GM19023 (cell line): Measurements from ENCODE around the gene MAGEL2.
"Not testable (repeated sequence)": the region's sequence is repeated elsewhere in the genome, so short reads cannot be mapped to it uniquely, and the experiment has no call there.

Experiments used
- ATAC-seq: cut with Tn5 transposase; IDR thresholded peaks from one replicate; pipeline ENCODE4 v1.9.1; 2021; ENCODE audit warnings: mild to moderate bottlenecking, moderate library complexity; ENCODE audit not compliant: unreplicated experiment

MAGEL2 gene

GRCh38 chr15:23616536-23616935 is 31.1 kb downstream of the MAGEL2 start:
- no peak for ATAC-seq

DNA sequence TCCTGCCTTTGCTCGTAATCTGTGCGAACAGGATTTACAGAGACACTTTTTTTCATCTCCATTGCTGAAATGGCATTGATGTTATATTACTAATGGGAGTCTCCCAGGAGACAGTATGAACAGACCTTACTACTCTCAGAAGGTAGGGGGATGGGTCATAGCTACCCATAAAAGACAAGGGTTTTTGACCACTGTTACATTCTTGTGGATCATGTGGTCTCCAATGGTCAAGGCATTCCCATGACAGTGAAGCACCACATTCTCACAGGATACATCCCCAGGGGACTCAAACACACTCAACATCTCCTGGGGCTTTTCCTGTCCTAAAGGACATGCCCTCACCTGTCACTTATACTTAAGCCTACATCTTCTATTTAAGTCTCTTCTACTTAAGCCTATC is 41.4 kb downstream of the MAGEL2 start:
- ATAC-seq: no peak

- no peak for ATAC-seq
These were observed 45.5 kb downstream of the MAGEL2 start for GRCh38 chr15:23602124-23602523.

GRCh38 chr15:23599053-23599452 is 48.6 kb downstream of the MAGEL2 start:
- ATAC-seq: no peak

DNA sequence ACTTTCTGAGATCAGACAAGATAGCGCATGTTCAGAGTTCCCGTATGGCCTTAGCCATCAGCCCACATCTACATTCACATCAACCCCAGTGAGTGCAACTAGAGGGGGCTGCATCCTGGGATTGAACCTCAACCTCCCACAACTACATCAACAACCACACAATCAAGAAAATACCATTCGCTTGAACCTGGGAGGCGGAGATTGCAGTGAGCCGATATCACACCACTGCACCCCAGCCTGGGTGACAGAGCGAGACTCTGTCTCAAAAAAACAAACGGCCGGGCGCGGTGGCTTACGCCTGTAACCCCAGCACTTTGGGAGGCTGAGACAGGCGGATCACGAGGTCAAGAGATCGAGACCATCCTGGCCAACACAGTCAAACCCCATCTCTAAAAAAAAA is 50.4 kb downstream of the MAGEL2 start:
- not testable (repeated sequence) for ATAC-seq

DNA sequence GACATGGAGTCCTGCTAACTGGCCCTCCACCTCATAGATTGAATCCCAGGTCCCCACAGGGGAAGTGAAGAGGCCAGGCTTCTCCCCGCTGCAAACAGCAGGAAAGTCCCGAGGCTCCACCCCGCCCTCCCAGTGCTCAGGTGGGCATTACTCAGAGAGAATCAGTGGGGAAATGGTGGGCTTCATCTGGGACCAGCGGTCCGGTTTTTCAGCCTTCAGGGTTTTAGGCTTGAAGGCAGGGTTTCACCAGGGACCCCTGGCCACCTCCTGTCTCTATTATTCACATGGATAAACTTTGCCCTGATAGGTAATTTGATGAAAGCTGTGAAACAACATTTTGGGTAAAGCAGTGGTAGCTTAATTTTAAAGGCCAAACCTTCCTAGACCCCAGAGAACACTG is 50.9 kb downstream of the MAGEL2 start:
- no peak for ATAC-seq

GRCh38 chr15:23595368-23595767 is 52.3 kb downstream of the MAGEL2 start:
- ATAC-seq: no peak

DNA sequence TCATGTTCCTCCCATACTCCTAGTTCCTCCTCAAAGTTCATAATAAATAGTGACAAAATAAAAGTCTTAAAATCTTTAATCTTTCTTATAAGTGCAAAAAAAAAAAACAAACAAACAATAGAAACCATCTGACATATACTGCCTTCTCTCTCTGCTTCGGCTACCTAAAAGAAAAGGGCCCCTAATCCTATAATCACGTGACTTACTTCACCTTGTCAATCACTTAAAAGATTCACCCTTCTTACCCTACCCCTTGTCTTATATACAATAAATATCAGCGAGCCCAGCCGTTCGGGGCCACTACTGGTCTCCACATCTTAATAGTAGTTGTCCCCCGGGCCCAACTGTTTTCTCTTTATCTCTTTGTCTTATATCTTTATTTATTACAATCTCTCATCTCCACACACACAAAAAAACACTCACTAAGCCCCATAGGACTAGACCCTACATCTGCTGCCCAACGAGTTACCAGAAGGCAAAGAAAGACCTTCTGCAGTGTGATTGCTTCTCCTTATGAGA is 53.4 kb downstream of the MAGEL2 start:
- ATAC-seq: no peak
